OCI-LY3 (cell line): Measurements from ENCODE around the gene GTPBP3.

ENCODE experiments used
- EZH2phosphoT487 ChIP-seq: fragments of 200-600 bp; shearing (Covaris generic); IDR thresholded peaks from 2 replicates; pipeline ENCODE4 v1.6.1; 2018; ENCODE audit warnings: antibody characterized with exemption, mixed run types, low read depth
- TF ChIP-seq, protein P1 (sequence below): fragments of 200-600, 300-600 bp; sonication (generic); IDR thresholded peaks from 2 replicates; pipeline ENCODE4 v1.5.1; 2014; ENCODE audit warnings: antibody characterized with exemption, low read length, low read depth

DNA sequence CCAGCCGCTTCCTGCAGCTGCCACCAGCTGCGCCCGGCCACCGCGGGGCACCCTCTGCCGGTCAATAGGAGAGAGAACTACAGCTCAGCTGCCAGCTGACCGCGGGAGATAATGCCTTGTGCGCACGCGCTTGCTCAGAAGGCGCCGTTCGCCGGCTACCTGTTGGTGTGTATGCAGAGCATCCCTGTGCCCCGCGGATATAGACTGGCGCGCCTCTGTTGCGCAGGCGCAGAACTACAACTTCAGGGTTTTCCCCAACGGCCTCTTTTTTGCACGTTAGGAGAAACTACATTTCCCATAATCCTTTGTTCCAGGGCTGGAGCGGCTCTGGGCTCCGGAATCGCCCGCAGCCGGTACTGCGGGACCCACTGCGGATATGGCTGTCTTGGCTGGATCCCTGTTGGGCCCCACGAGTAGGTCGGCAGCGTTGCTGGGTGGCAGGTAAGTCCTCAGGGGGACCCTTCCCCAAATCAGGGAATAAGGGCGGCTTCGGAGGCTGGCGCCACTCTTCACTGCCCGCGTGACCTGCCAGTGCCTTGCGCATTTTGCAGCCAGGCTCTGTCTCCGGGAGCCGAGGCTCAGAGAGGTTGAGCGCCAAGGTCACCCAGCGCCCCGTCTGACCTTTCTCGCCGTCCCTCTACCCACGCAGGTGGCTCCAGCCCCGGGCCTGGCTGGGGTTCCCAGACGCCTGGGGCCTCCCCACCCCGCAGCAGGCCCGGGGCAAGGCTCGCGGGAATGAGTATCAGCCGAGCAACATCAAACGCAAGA is 31.7 kb upstream of the GTPBP3 start, which contains the start of gene MRPL34:
- TF ChIP-seq, protein P1, sequence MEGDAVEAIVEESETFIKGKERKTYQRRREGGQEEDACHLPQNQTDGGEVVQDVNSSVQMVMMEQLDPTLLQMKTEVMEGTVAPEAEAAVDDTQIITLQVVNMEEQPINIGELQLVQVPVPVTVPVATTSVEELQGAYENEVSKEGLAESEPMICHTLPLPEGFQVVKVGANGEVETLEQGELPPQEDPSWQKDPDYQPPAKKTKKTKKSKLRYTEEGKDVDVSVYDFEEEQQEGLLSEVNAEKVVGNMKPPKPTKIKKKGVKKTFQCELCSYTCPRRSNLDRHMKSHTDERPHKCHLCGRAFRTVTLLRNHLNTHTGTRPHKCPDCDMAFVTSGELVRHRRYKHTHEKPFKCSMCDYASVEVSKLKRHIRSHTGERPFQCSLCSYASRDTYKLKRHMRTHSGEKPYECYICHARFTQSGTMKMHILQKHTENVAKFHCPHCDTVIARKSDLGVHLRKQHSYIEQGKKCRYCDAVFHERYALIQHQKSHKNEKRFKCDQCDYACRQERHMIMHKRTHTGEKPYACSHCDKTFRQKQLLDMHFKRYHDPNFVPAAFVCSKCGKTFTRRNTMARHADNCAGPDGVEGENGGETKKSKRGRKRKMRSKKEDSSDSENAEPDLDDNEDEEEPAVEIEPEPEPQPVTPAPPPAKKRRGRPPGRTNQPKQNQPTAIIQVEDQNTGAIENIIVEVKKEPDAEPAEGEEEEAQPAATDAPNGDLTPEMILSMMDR = peak; percentile 79
- TF ChIP-seq EZH2phosphoT487 = no peak
